Measurements from ENCODE around the gene TPRA1.
"Not testable (repeated sequence)": the region's sequence is repeated elsewhere in the genome, so short reads cannot be mapped to it uniquely, and the experiment has no call there.

The TPRA1 gene

DNA sequence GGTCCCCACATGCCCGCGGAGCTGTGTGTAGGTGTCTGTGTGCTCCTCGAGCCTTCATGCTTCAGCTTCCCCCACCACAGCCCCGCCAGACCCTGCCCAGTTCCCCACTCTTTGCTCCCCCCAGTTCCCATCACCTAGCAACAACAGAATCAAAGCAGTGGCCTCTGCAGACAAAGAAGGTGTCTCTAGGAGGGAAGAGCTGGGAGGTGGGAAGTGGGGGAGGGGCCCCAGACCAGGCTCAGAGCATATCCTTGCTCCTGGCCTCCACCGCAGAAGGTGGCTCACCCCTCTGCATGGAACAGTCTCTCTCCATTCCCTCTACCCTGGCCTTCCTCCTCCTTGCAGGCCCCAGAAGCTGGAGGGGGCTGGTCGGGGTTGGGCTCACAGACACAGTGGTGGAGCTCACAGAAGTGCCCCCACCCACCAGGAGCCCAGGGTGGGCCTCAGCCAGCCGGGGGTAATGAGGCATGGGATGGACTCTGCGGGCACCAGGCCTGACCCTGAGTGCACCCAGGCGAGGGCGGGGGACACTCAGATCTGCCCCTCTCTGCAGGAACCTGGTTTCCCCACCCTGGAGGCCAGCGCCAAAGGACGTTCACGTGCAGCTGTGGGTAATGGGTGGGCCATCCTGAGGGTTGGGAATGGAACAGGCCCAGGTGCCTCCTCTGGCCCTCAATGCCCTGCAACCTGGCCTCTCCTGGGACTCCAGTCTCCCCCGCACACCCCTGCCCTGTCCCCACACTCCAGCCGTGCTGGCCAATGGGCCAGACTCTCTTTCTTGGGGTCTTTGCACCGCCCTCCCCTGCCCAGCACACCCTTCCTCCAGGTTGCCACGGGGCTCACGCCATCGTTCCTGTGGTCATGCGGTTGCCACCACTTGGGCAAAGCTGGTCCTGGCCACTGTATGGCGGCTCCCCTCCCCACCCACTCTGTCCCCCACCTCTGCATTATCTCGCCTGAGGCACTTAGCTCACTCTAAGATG, 53.4 kb downstream of the TPRA1 start:
- no peak for DNase-seq (ENCODE audit: low read depth in 2 of 2)

DNA sequence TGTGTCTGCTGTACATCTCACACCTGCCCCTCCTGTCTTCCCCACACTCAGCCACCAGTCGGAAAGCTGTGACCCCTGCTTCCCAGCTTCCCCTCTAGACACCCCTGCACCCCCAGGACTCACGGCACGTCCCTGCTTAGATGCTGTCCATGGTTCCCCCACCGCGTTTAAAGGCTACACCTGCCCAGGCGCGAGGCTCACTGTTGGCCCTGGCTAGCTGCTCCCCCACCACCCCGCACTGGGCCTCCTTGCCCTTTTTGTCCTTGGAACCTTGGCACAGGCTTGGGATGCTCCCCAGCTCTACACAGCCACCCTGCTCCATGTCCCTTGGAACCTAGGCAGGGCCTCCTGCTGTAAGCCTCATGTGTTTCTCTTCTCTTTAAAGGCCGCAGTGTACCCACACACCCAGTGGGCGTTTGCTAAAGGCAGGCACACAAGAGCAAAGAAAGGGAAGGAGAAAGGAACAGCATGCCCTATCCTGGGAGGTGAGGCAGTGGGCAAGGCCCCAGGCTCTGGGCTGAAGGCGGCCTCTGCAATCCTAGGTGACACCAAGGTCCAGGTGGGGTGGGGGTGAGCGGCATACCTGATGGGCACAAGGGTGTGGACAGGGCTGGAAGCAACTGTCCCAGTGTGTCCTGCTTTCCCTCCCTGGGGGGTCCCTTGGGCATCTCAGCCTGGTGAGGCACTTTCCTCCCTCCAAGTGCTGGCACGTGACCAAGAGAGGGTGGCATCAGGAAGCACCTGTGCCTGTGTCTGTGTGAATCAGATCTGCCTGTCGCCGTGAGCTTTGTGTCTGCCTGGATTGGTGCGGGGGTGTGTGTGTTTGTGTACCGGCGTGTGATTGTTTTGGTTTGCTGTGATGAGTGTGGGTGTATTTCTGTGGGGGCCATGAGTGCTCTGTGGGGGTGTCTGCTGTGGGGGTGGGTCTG, 54.4 kb downstream of the TPRA1 start:
- DNase-seq (ENCODE audit: low read depth in 2 of 2) = no peak

DNA sequence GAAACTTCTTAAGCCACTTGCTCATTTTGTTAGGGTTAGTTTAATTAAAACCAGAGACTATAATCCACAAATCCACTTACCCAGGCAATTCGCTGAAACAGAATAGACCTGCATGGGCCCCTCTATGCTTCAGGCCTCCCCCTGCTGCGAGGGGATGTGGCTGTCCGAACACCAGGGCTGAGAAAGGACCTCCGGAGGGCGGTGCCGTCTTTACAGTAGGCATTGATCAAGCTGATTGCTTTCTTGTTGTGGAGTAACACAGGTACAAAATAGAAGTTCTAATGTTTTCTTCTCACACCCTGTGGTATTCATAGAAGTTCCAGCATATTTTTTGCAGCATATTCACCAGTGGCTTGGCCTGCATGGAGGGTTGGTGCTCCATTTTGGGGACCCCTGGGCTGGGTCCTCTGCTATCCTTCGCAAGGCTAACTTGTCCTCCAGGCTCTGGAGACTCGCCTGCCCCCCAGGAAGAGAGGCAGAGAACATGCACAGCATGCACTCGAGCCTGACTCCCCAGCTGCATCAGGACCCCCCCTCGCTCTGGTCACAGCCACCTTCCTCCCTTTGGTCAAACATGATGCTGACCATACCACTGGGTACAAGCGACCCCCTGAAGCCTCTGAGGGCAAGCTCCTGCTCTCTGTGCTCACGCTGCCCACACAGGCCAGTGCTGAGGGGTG, 55.3 kb downstream of the TPRA1 start:
- DNase-seq (ENCODE audit: low read depth in 2 of 2) = no peak

DNA sequence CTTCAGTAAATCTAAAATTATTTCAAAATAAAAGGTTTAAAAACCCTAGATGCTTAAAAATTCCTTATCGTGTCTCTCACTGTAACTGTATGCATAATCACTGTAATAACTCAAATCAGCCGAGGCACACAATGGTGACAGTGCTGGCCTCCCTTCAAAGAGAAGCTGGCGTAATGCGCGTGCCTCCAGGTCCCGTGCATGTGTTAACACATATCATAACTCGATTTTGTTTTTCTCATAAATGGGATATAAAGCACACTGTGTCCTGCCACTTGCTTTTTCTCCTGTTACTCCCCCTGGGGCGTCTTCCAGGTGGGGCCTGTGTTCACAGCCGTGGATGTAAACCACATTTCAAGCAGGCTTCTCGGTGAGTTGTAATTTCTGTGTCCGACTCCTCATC, 56.0 kb downstream of the TPRA1 start:
- no peak for DNase-seq (ENCODE audit: low read depth in 2 of 2)

DNA sequence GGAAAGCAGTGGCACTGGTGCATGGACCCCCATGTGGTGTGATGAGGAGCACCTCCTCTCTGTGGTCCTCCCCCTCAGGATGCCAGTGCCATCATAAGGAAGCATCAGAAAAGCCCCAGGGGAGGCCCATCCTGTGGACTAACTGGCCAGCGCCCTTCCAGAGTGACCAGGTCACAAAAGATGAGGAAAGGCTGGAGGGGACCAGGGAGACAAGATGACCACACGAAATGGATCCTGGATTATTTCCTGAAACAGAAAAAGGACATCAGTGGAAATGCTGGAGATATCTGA, 56.4 kb downstream of the TPRA1 start:
- DNase-seq (ENCODE audit: low read depth in 2 of 2) = no peak

DNA sequence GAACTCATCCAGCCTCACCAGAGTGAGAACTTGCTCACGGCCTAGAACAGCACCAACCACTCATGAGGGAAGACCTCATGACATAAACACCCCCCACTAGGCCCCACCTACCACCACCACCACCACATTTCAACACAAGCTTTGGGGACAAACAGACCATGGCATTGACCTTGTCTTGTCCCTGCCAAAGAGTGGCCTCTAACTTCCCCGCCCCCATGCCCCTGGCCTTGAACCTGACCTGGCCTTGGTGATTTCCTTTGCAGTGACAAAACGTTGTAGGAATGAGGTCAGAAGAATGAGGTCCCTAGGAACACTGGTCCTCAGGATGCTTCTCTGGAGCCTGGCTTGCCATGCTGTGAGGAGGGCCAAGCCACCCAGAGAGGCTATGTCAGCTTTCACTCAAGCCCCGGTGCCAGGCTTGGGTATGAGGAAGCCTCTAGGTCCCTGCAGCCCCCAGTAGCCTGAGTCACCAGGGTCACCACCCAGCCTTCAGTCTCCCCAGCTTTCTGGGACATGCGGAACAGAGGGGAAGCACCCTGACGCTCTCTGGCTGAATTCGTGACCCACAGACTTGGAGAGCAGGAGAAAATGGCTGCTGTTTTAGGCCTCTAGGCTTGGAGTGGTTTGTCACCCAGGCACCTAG, 57.9 kb downstream of the TPRA1 start:
- DNase-seq (ENCODE audit: low read depth in 2 of 2) = no peak

DNA sequence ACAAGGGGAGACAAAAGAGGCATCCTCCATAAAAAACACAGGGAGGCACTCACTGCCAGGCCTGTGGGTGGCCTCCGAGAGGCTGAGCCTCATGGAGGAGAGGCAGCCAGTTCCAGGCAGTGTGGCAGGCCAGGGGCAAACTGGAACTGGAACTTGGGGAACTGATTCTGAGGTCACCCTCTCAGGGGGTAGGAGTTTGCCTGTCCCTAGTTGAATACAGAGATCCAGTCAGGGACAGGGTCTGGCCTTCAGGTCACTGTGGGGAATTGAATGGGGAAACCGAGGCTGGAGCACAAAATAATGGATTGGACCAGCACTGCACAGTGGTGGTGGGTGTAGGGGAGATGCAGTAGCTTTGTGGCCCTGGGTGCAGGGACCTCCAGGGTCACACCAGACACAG, 58.7 kb downstream of the TPRA1 start:
- no peak for DNase-seq (ENCODE audit: low read depth in 2 of 2)

DNA sequence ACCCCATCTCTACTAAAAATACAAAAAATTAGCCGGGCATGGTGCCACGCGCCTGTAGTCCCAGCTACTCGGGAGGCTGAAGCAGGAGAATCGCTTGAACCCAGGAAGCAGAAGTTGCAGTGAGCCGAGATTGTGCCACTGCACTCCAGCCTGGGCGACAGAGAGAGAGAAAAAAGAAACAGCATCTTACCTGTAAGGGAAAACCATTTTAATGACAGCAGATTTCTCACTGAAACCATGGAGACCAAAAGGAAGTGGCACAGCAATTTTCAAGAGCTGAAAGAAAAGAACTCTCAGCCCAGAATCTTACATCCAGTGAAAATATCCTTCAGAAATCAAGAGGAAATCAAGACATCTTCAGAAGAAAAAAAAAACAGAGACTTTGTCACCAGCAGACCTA, 59.7 kb downstream of the TPRA1 start:
- DNase-seq (ENCODE audit: low read depth in 2 of 2) = not testable (repeated sequence)

DNA sequence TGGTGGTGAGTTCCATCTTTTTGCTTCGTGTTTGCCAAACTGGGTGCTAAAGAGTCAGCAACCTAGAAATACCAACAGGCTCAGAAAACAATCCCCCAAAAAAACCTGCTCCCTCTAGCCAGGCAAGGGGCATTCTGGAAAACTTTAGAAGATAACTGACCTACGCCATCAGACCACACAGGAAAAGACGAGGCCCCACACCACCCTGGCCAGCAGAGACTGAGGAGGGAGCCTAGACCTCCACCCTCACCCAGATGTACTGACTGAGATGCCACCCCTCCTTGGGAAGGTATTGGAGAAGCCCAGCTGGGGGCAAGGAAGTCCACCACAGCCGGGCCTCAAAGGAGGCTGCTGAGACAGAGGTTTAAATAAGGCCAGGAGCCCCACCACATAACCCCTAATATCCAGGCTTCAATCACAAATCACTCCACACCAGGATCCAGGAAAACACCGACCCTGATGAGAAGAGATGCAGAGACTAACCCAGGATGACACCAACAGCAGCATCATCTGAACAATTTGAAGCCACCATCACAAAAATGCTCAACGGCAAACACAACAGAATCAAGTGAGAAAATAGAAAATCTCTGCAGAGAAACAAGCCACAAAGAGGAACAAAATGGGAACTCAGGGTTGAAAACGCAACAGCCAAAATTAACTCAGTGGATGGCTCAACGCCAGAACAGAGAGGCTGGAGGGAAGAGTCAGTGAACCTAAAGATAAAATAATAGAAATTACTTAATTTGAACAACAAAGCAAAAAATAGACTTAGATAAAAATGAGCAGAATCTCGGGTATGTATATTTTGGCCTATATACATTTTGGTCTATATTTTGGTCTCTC, 61.0 kb downstream of the TPRA1 start:
- DNase-seq (ENCODE audit: low read depth in 2 of 2) = no peak

DNA sequence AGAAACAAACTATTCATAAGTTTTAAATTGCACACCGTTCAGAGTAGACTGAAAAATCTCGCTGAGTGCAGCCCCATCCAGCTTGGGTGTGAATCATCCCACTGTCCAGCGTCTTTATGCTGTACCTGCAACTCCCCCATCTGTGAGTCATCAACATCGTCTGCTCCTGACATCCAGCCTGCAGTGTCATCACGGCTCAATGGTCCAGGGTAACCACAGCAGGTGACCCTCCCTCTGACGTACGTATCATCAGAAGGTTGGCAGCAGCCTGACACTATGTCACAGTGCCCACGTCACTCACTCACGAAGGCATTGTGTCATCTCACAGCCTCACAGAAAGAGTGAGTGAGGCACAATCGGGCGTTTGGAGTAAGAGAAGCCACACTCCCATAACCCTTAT, 65.2 kb downstream of the TPRA1 start:
- DNase-seq (ENCODE audit: low read depth in 2 of 2) = no peak

DNA sequence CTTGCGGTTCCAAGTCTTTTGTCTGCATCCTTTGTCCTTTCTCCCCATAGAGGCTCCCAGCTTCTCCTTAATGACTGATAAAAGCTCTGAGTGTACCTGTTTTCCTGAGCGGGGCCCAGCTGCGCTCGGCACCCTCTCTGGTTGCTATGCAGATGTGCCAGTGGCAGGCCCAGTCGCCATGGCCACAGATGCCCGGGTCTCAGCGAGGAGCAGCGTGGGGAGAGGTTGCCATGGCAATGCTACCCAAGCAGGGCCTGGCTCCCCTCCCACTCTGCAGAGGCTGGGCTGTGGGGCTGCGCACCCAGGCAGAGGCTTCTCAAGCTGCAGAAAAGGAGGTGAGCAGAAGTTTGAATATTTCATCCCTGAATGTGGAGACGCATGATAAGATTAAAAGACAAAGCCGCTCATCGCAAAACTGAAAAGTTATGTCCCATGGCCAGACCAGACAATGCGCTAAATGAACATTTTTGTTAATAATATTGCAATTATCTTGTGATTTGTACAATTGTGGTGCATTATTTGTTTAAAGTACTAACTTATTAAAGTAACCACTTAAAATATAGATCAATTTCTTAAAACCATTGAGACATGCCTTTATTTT, 66.1 kb downstream of the TPRA1 start:
- no peak for DNase-seq (ENCODE audit: low read depth in 2 of 2)

Data from stimulated activated CD4-positive, alpha-beta T cell treated with anti-CD3 and anti-CD28 coated beads, Interleukin-15, amount 100 ng/mL, for 48 hours (primary cell).